ENCODE results near the gene VEZF1.
A peak's percentile ranks its signal among the peaks of the same experiment; 100 is the strongest.

Gene VEZF1, protein sequence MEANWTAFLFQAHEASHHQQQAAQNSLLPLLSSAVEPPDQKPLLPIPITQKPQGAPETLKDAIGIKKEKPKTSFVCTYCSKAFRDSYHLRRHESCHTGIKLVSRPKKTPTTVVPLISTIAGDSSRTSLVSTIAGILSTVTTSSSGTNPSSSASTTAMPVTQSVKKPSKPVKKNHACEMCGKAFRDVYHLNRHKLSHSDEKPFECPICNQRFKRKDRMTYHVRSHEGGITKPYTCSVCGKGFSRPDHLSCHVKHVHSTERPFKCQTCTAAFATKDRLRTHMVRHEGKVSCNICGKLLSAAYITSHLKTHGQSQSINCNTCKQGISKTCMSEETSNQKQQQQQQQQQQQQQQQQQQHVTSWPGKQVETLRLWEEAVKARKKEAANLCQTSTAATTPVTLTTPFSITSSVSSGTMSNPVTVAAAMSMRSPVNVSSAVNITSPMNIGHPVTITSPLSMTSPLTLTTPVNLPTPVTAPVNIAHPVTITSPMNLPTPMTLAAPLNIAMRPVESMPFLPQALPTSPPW

GRCh38 chr17:57987581-57988300, at the start of gene VEZF1:
Gene VEZF1 (minus strand): TSS chr17:57988254. CDS start chr17:57988111, 143 bp downstream.
- DNase-seq (ENCODE audit: low spot score): peak; percentile 86

DNA sequence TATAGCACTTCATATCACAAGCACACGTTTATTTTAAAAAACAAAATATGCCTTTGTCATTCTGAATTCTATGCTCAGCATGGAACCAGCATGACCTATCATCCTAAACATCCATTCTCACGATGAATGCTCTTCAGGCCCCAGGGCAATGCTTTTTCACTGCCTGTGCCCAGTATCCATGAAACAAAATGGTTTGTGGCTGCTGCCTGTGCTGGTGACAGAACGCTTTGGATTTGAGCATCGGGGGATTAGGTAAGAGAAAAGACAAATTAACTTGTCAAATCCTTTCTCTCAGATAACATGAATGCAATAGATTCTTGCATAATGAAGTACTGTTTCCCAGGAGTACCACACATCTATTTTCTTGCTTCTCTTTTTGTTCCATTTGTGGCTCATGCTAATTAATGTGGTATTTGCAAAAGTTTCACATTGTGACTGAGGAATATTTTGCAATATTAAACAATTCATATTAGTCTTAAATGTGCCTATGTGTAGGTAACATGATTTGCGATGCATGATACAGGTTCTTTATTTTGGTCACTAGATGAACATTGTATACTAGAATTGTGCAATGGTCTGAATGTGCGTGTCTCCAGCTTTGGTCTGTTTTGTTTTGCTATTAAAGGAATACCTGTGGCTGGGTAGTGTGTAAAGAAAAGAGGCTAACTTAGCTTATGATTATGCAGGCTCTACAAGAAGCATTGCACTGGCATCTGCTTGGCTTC, 44.8 kb upstream of the VEZF1 start:
- DNase-seq (ENCODE audit: low spot score): no peak

- DNase-seq (ENCODE audit: low spot score): no peak
Measured at GRCh38 chr17:58028578-58028977, 40.5 kb upstream of the VEZF1 start.

DNA sequence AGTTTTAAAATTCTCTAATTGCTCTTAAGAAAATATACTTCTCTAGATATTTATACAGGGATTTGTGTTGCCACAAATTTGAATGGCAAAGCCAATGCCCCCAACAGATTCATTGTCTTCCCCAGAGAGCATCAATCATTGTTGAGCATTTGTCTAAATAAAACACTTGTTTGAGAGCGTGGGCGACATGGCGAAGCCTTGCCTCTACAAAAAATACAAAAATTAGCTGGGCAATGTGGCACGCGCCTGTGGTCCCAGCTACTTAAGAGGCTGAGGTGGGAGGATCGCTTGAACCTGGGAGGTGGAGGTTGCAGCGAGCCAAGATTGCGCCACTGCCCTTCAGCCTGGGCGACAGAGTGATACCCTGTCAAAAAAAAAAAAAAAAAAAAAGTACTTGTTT, 32.3 kb upstream of the VEZF1 start:
- DNase-seq (ENCODE audit: low spot score): no peak

DNA sequence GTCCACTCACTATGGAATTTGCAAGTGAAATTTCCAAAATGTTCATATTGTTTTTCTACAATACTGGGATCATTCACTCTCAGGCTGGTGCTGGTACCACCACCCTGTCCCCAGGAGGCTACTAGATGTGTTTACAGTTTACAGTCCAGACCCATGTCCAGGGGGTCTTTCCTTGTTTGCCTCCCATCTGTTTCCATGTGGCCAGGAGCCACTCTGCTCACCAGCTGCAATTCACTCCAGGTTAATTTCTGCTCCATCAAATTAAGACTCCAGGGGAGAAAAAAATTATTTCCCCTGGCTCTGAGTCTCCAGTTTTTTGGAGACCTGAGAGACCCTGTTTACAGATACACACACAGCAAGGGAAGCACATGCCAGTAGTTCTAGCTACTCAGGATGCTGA, 31.5 kb upstream of the VEZF1 start:
- DNase-seq (ENCODE audit: low spot score): no peak

DNA sequence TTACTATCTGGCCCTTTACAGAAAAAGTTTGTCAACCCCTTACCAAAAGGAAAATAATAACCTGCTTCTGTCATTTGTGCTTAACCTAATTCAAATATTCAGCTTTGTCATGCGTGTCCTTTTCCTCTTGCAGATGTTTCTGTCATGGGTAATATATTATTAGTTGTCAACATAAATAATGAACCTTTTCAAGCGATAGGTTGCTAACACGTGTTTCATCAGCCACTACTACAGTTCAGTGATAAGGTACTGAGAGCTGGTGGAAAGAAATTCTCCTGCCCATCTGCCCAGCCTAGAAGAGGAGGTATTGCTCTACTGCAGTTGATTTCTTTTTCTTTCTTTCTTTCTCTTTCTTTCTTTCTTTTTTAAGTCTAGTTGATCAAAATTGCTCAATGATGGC, 31.0 kb upstream of the VEZF1 start:
- peak; percentile 9 for DNase-seq (ENCODE audit: low spot score)

DNA sequence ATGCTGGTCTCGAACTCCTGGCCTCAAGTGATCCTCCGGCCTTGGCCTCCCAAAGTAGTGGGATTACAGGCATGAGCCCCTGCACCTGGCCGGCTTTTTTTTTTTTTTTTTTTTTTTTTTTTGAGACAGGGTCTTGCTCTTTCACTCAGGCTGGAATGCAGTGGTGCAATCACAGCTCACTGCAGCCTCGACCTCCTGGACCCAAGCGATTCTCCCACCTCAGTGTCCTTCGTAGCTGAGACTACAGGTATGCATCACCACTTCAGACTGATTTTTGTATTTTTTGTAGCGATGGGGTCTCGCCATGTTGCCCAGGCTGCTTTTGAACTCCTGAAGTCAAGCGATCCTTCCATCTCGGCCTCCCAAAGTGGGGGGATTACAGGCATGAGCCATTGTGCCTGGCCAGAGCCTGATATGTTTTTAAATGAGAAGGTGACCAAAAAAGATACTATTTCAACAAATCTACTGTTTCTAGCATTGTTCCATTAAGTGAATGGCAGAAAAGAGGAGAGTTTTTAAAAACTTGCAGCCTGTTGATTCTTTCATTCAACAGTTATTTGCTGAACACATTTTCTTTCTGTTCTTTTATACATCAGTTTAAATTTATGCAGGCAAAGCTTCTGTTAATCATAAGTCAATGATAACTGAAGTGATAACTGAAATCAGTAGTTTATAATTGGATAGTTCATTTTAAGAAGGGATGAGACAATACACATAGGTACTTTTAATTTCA, 22.2 kb upstream of the VEZF1 start:
- DNase-seq (ENCODE audit: low spot score): no peak

DNA sequence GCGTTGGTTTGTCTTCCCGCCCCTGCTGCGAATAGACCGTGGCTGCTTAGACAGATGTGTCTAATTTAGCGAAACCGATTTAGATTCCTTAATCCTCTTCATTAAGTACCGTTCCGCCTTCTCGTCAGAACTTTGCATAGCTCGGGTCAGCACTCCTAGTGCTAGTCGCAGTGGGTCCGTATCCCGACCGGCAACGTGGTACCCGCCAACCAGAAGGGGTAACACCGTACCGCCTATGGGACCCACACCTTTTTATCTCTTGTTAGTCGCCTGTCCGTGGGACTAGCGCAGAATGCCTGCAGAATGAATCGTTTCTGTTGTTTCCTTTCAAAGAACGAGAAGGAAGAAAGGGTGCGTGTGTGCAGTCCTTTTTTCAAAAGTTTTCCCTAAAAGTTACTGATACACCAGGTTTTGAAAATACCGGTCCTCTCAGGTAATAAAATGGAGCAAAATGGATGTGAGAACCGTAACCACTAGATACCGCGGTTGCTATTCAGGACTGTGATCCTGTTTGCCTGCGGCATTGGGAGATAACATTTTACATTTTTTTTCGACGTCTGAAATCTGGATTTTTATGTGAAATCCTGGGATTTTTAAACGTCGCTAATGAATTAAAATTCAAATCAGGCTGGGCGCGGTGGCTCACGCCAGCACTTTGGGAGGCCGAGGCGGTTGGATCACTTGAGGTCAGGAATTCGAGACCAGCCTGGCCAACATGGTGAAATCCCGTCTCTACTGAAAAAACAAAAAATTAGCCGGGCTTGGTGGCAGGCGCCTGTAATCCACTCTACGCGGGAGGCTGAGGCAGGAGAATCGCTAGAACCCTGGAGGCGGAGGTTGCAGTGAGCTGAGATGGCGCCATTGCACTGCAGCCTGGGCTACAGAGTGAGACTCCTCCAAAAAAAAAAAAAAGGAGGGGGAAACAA, 20.0 kb upstream of the VEZF1 start:
- DNase-seq (ENCODE audit: low spot score): no peak

DNA sequence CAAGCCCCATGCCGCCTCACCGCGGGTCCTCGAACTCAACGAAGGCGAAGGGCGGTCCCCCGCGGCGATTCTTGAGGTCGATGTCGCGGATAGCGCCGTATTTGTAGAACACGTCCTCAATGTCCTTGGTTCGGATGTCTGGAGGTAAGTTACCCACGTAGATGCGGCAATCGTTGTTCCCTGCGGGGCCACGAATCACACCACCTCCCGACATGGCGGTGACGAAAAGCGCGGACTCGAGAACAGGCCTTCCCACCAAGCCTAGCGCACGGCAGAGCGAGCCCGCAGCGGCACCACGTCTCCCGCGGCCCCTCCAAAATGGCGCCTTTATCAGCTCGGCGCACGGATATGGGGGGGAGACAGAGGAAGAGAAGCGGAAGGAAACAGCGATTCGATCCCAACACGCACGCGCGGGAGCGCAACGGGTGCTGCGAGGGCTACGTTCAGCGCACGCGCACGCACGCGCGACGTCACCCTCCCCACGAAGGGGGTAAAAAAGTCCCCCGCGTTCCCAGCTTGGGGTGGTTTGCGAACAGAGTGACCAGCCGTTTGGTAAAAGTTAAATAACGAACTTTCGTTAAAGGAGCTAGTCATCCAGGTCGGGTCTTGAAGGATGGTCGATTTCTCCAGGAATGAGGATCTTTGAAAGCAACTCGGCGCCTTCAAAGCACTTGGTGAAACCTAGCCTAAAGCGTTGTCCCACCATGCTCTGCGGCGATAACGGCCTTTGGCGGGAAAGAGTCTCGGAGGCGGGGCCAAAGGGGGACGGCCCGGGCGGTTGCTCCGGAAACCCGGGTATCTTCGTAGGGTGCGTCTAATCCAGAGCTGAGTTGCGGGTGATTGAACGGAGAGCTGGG, 19.1 kb upstream of the VEZF1 start, which contains the start of gene SRSF1:
TSS of gene SRSF1 (minus strand) at position 323 of the 857 bp plus-strand sequence. CDS start at position 214, 109 bp downstream.
- peak; percentile 97 for DNase-seq (ENCODE audit: low spot score)

- DNase-seq (ENCODE audit: low spot score): peak; percentile 38
Measured at GRCh38 chr17:58006560-58006923, 18.5 kb upstream of the VEZF1 start.

- no peak for DNase-seq (ENCODE audit: low spot score)
Measured at GRCh38 chr17:58005728-58006559, 17.9 kb upstream of the VEZF1 start.

- no peak for DNase-seq (ENCODE audit: low spot score)
Measured at GRCh38 chr17:58005031-58005727, 17.1 kb upstream of the VEZF1 start.

GRCh38 chr17:58004060-58004459, 16.0 kb upstream of the VEZF1 start:
- DNase-seq (ENCODE audit: low spot score): no peak

DNA sequence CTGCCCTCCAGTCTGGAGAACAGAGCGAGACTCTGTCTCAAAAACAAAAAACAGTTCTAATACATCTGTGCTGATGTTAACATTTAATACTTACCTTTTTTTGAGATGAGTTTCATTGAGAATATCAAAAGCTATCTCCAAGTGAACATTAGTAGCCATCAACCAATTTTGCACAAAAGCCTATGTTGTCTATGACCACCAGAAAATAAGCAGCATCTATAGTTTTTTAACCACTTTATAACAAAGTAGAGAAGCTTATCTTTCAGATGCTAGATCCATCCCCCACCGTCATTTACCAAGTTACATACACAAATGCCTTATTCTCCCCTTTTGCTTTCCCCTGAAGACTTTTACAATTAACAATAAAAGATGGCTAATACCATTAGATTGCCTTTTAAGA, 14.9 kb upstream of the VEZF1 start:
- no peak for DNase-seq (ENCODE audit: low spot score)

- no peak for DNase-seq (ENCODE audit: low spot score)
Measured at GRCh38 chr17:58002154-58002948, 14.3 kb upstream of the VEZF1 start.

DNA sequence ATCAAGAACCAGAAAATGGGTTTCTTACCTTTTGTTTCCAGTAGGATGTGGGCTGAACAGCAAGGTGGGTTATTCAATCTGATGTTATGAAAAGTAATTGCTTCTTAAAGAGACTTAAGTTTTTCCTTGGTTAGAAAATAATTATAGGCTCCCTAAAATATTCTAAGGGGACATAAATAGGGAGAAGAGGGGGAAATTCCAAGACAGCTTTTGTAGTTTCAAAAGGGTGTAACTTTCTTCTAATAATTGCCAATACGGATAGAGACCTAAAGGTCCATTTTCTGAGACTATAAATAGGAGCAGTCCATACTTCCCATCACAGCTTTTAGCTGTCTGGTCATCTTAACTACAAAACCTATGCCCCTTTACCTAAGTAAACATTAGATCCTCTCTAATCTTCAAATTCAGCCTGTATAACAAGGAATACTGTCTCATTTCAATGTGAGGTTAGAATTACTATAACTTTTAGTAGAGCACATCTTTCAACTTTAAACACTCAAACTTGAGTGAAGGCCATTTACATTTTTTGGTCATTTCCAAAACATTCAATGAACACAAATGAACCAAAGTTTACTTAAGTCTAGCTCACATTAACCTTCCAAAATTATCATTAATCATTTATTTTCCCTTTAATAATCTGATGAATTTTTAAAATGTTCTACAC, 13.5 kb upstream of the VEZF1 start:
- no peak for DNase-seq (ENCODE audit: low spot score)

Measured in germinal center (tissue), 1 donor.